AG04449 (cell line): ENCODE data around the gene CYP26C1.

Experiments
- CTCF ChIA-PET: fragments of 350-600 bp; formaldehyde crosslinking; extraction: SDS; loops from one replicate; lab custom pipeline; 2021; ENCODE audit warnings: antibody characterized with exemption; lab: Yijun Ruan, JAX
- POLR2A ChIA-PET: fragments of 400-600, 350-600 bp; formaldehyde crosslinking; extraction: SDS; loops from one replicate; lab custom pipeline; 2020; ENCODE audit warnings: antibody characterized with exemption, inconsistent platforms; lab: Yijun Ruan, JAX
- DNase-seq: peaks from one replicate; pipeline ENCODE4 v3.0.0-alpha.2; 2010; ENCODE audit warnings: low read depth, low spot score
- H3K4me3 ChIP-seq: 2 replicates; pipeline ENCODE4 v1.5.1; 2011; ENCODE audit warnings: low read depth, mild to moderate bottlenecking, control low read depth, low read length
- TF ChIP-seq, protein P1 (sequence below): IDR thresholded peaks from one replicate; pipeline ENCODE4 v1.5.1; 2011; ENCODE audit warnings: mild to moderate bottlenecking, moderate library complexity, low read length, control low read depth, inconsistent platforms; ENCODE audit not compliant: insufficient read depth; ENCODE audit errors: missing control alignments

The CYP26C1 gene

DNA sequence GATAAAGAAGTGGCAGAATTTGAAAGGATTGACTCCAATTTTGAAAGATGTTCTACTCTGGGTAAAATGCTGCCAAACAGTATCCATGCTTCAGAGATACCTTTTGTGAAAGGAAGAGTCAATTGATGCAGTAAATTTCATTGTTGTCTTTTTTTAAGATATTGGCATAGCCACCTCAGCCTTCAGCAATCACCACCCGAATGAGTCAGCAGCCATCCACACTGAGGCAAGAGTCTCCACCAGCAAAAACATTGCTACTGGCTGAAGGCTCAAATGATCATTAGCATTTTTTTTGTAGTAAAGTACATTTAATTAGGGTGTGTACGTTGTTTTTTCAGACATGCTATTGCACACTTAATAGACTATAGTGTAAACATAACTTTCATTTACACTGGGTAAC is 31.7 kb upstream of the CYP26C1 start:
- POLR2A ChIA-PET: no interaction called here

DNA sequence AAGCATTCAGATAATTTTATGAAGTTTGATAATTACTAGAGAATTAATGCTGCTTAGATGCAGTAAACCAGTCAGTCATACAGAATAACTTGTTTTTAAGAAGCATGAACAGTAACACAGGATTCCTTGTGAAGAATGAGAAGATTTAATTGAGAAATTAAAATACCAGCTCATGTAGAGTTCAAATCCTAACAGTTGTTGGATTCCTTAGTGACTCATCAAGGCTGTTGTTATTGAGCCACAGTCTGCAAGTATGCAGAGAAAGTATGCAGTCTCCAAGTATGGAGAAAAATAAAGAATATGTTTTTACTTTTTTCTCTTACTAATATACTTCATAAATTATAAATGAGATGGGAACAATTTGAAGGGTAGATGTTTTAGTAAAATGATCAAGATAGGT is 30.2 kb upstream of the CYP26C1 start:
- CTCF ChIA-PET: interaction anchor here (1.1 to 19.0 kb wide), 3 partner anchors 10 to 480 kb away, joined by 5 to 336 read pairs (median 16); no protein-coding TSS in a partner anchor
- POLR2A ChIA-PET: interaction anchor here (1.0 kb wide), 1 partner anchor 33 kb away, joined by 3 read pairs; no protein-coding TSS in a partner anchor
- TF ChIP-seq, protein P1, sequence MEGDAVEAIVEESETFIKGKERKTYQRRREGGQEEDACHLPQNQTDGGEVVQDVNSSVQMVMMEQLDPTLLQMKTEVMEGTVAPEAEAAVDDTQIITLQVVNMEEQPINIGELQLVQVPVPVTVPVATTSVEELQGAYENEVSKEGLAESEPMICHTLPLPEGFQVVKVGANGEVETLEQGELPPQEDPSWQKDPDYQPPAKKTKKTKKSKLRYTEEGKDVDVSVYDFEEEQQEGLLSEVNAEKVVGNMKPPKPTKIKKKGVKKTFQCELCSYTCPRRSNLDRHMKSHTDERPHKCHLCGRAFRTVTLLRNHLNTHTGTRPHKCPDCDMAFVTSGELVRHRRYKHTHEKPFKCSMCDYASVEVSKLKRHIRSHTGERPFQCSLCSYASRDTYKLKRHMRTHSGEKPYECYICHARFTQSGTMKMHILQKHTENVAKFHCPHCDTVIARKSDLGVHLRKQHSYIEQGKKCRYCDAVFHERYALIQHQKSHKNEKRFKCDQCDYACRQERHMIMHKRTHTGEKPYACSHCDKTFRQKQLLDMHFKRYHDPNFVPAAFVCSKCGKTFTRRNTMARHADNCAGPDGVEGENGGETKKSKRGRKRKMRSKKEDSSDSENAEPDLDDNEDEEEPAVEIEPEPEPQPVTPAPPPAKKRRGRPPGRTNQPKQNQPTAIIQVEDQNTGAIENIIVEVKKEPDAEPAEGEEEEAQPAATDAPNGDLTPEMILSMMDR: no peak
- DNase-seq: peak; percentile 59
- no peak overlapping the region for H3K4me3 ChIP-seq

More for the DNA sequence above, 31.7 kb upstream of the CYP26C1 start:
- CTCF ChIA-PET: interaction anchor here (1.1 kb wide), 1 partner anchor 10 kb away, joined by 3 read pairs; no protein-coding TSS in a partner anchor
- DNase-seq: no peak
- TF ChIP-seq, protein P1: no peak
- no peak overlapping the region for H3K4me3 ChIP-seq

DNA sequence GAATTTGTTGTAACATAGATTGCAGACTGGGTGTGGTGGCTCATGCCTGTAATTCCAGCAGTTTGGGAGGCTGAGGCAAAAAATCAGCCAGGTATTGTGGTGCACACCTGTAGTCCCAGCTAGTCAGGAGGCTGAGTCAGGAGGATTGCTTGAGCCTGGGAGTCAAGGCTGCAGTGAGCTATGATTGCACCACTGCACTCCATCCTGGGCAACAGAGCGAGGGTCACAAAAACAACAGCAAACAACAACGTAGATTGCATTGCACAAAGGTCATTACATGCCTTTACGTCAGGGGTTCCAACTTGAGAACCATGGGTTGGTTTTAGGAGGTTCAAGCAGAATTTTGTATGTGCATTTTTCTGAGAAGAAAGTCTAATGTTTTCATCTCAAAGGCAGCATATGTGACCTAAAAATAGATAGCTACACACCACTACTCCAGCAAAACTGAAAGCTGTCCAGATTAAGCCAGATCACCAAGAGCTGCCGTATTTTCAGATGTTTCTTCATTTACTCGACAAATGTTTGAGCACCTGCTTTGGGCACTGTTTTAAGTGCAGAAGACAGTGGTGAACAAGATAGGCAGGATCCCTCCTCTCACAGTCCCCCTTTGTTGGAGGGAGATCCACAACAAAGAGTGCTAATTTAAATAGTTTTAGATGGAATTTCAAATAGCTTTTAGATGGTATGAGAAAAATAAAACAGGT is 28.3 kb upstream of the CYP26C1 start:
- TF ChIP-seq, protein P1: no peak
- ChIA-PET POLR2A (no interaction called here), CTCF (interaction anchor here (3.2 to 19.0 kb wide), 2 partner anchors 8 to 27 kb away, joined by 16 to 336 read pairs; no protein-coding TSS in a partner anchor)
- no peak for DNase-seq
- H3K4me3 ChIP-seq: no peak overlapping the region

DNA sequence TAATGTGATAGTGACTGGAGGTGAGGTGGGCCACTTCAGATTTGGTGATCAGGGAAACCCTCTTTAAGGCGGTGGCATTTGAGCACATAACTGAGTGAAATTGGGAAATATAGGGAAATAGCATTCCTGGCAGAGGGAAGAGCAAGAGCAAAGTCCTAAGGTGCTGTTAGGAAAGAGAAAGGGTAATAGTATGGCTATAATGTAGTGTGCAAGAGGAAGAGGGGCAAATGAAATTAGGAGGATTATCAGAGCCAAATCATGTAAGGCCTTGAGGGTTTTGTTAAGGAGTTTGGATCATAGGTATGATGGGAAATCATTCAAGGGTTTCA is 27.8 kb upstream of the CYP26C1 start:
- H3K4me3 ChIP-seq: no peak overlapping the region
- no peak for DNase-seq
- CTCF ChIA-PET: interaction anchor here (3.2 to 19.0 kb wide), 2 partner anchors 7 to 28 kb away, joined by 16 to 336 read pairs; no protein-coding TSS in a partner anchor
- POLR2A ChIA-PET: no interaction called here
- TF ChIP-seq, protein P1: no peak

DNA sequence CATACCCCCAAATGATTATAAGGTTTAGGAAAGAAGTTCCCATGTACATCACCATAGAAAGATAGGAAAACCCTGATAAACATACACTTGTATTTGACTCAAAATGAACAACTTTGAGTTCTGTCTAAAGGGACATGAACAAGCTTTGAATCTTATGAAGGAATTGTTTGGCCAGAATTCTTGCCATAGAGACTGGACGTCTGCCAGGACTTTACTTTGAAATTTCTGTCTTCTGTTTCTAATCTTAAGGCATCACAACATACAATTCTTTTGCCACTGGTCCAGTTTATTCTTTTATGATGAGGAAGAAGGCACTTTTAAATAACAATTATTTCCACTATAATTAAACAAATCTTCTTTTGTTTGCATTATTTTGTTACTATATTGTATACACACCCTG is 26.2 kb upstream of the CYP26C1 start:
- TF ChIP-seq, protein P1: no peak
- CTCF ChIA-PET: interaction anchor here (0.9 to 19.0 kb wide), 6 partner anchors 29 to 477 kb away, joined by 3 to 336 read pairs (median 12); partner anchors contain the start of gene EXOC6
- POLR2A ChIA-PET: no interaction called here
- H3K4me3 ChIP-seq: no peak overlapping the region
- no peak for DNase-seq

DNA sequence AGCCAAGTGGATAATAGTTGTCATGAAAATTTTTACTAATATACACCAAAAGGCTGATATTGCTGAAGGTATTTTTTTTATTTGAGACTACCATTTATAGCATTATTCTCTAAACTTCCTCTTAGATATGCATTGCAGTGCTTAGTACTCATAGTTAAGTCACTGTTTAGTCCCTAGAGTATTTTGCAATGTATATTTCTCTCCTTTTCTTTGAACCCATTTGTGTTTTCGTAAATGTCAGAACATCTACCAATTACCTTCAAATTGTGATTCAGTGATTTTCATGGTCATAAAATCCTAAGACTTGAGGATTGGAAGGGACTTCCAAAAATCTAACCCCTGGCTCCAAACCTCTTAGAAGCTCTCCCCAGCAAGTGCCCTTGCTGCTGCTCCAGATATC is 21.5 kb upstream of the CYP26C1 start:
- no peak for DNase-seq
- POLR2A ChIA-PET: no interaction called here
- no peak overlapping the region for H3K4me3 ChIP-seq
- TF ChIP-seq, protein P1: no peak
- CTCF ChIA-PET: interaction anchor here (0.5 to 19.0 kb wide), 23 partner anchors 8 to 857 kb away, joined by 3 to 336 read pairs (median 6); no protein-coding TSS in a partner anchor
